ENCODE data around the gene GNPNAT1. TPM values are rescaled to one million over a fixed set of nuclear protein-coding genes. Genes with fewer than 3 reads are reported as not detected.

The GNPNAT1 gene
- total RNA-seq, 4 donors from 2014 or later = 10.6 to 33.0 (median 13.7) TPM

GRCh38 chr14:52759145-52759544 is 32.3 kb downstream of the GNPNAT1 start:
- Histone ChIP-seq H3K4me1 (no peaks in the 10 kb centered on the region), H3K4me3 (no peak overlapping the region), H3K27ac (no peak overlapping the region), H3K27me3 (no peaks in the 10 kb centered on the region), H3K9me3 (no peaks in the 10 kb centered on the region), H3K36me3 (peaks cover 0 to 35% (median 0%) of the 10 kb centered on the region in 3 donors)
- TF ChIP-seq CTCF (IDR thresholded peaks at IDR 0.05) = no peak
- no peak for TF ChIP-seq POLR2A (IDR thresholded peaks at IDR 0.05)
- DNase-seq = no peak

- TF ChIP-seq POLR2A (IDR thresholded peaks at IDR 0.05) (no peak), CTCF (IDR thresholded peaks at IDR 0.05) (no peak)
- Histone ChIP-seq H3K27ac (no peak overlapping the region), H3K36me3 (peaks cover 0 to 45% (median 0%) of the 10 kb centered on the region in 3 donors), H3K27me3 (no peaks in the 10 kb centered on the region), H3K4me1 (no peaks in the 10 kb centered on the region), H3K4me3 (no peak overlapping the region), H3K9me3 (no peaks in the 10 kb centered on the region)
- DNase-seq = no peak
Observed at GRCh38 chr14:52755607-52756316, 35.6 kb downstream of the GNPNAT1 start.

- Histone ChIP-seq H3K27me3 (no peaks in the 10 kb centered on the region), H3K36me3 (peaks cover 0 to 50% (median 0%) of the 10 kb centered on the region in 3 donors), H3K27ac (no peak overlapping the region), H3K4me1 (no peaks in the 10 kb centered on the region), H3K4me3 (no peak overlapping the region), H3K9me3 (no peaks in the 10 kb centered on the region)
- TF ChIP-seq POLR2A (IDR thresholded peaks at IDR 0.05) = no peak
- TF ChIP-seq CTCF (IDR thresholded peaks at IDR 0.05) = no peak
- DNase-seq = no peak
Observed at GRCh38 chr14:52748647-52749292, 42.6 kb downstream of the GNPNAT1 start.

GRCh38 chr14:52741865-52742264 is 49.5 kb downstream of the GNPNAT1 start:
- no peak overlapping the region for H3K4me3 ChIP-seq
- H3K9me3 ChIP-seq = no peaks in the 10 kb centered on the region
- DNase-seq = no peak
- no peak for TF ChIP-seq POLR2A (IDR thresholded peaks at IDR 0.05)
- TF ChIP-seq CTCF (IDR thresholded peaks at IDR 0.05) = no peak
- H3K36me3 ChIP-seq = no peaks in the 10 kb centered on the region
- H3K27ac ChIP-seq = peak overlapping the region; percentile 58 to 77 (median 70)
- no peaks in the 10 kb centered on the region for H3K4me1 ChIP-seq
- no peaks in the 10 kb centered on the region for H3K27me3 ChIP-seq

- TF ChIP-seq POLR2A (IDR thresholded peaks at IDR 0.05) (no peak), CTCF (IDR thresholded peaks at IDR 0.05) (no peak)
Observed at GRCh38 chr14:52740751-52741150, 50.7 kb downstream of the GNPNAT1 start.

More at GRCh38 chr14:52740751-52741150, 50.7 kb downstream of the GNPNAT1 start:
- Histone ChIP-seq H3K36me3 (no peaks in the 10 kb centered on the region), H3K27me3 (no peaks in the 10 kb centered on the region), H3K4me1 (no peaks in the 10 kb centered on the region), H3K9me3 (no peaks in the 10 kb centered on the region), H3K27ac (peak overlapping the region in 2 of 4 donors; percentile 72 to 77), H3K4me3 (no peak overlapping the region)
- DNase-seq = no peak
